GM19240 (cell line): ENCODE data around the gene DAB2.
"Not testable (repeated sequence)": the region's sequence is repeated elsewhere in the genome, so short reads cannot be mapped to it uniquely, and the experiment has no call there.

Experiments used
- DNase-seq: peaks from one replicate; pipeline ENCODE4 v3.0.0; 2011; ENCODE audit warnings: low spot score; ENCODE audit not compliant: insufficient read length

The DAB2 gene

GRCh38 chr5:39422728-39423285 is 2.0 kb downstream of the DAB2 start:
- DNase-seq, result no peak

- no peak for DNase-seq
These were observed 2.7 kb downstream of the DAB2 start for GRCh38 chr5:39422036-39422606.

- no peak for DNase-seq
These were observed 4.2 kb downstream of the DAB2 start for GRCh38 chr5:39420482-39421145.

- no peak for DNase-seq
These were observed 5.0 kb downstream of the DAB2 start for GRCh38 chr5:39419796-39420195.

- DNase-seq, result no peak
These were observed 6.8 kb downstream of the DAB2 start for GRCh38 chr5:39417979-39418378.

DNA sequence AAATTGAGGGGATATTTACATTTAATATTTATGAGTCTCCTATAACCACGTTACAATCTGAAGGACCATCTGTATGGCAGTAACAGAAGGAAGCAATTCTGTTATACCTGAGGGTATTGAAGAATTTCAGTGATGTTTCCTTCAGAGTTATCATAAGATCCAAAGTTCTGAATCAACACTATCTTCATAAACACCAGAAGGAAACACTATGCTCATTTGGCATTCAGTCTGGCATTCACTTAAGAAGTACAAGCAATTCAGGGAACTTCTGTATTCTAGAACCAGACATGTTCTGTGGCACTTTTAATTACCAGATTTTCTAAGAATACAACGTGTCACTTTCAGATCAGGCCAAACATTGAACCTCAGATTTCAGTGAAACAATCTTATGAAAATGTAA is 9.6 kb downstream of the DAB2 start:
- no peak for DNase-seq

DNA sequence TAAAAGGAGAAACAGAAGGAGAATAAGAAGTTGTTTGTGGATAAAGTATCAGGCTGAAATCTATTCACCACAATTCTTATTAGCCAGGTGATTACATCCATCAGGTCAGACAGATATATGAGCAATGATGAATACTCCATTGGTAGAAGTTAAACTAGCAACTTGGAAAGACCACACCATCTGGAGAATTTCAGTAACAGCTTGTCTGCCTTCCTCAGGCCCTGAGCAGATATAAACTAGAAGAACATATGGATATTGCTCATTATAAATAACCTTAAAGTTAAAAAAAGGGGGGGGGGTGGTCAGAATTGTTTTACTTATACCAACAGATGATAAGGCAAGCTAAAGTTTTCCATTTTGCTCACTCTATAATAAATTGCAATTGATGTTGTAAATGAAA is 10.4 kb downstream of the DAB2 start:
- no peak for DNase-seq

DNA sequence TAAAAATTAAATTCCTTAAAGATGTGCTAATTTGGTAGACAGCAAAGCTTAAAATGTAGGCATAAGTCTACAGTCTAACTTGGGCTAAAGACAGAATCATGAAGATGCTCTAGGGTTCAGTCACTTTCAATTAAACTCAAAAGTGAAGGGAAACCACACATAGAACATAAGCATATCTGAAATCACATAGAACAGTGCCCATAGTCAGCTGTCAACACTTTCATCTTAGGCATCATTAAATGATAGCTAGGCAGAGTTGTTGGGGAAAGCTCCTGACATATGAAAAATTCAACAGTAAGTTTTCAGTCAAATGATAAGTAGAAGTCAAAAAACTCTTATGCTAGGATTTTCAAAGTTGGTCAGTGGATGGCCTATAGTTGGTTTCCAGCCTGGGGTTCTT is 11.0 kb downstream of the DAB2 start:
- no peak for DNase-seq

DNA sequence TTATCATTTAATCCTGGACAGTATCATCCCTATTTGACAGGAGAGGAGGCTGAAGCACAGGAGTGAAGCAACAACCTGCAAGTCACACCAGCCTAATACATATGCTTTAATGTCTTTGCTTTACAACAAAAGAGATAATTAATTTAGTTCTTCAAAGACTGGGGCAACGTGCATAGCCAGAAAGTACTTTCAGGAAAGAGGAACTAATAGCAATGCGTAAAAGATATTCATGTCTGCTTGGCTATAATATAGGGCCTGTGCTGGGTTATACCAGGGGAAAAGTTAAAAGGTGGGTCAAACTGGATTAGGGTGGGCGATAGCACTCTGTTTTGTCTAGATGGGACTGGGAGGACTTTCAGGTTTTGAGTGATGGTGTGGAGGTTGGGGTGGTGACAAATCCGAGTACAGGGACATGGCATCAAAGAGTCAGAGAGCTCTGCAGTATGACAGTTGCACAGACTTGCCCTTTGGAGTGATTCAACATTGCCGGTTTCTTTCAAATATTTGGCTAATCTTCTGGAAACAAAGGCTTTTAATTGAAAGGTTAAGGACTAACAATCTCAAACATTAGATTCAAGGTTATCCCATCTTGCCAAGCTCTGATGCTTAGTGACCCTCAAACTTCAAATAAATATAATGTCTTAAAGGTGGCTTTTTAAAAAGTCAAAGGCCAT is 11.9 kb downstream of the DAB2 start:
- DNase-seq, result no peak

- no peak for DNase-seq
These were observed 12.8 kb downstream of the DAB2 start for GRCh38 chr5:39411985-39412384.

DNA sequence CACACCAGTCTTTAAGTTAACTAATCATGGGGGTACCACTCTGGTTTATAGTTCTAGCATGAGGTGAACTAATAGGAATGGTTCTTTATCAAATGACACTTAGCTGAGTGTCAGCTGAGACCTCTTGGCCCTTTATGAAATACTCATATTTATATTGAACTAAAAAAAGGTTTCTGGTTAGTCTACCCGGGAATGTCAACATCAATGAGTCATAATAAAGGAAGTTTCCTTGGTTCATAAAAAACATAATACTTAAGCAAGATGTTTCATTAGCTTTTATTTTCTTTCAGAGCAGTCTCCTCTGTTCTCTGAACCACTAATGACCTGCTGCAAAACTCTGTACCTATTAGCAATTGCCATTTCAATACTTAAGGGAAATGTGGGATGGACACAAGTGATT is 13.7 kb downstream of the DAB2 start:
- DNase-seq, result no peak

DNA sequence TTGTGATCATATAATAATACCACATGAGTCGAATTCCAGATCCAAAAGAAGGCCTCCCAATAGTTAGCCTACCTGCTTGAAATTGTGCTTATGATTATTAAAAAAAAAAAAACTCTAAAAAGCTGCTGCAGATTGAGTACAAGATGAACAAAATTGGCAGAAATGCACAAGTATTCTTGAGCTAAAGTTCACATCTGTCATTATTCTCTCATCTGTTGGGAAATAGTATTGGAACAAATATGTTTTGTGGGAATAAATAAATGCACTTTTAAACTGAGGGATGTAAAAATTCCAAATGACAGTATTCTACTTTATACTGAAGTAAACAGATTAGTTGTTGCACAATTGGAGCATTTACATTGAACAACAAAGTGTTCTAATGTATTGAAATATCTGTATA is 15.7 kb downstream of the DAB2 start:
- DNase-seq, result no peak

GRCh38 chr5:39405083-39405843 is 19.5 kb downstream of the DAB2 start:
- DNase-seq, result no peak

- not testable (repeated sequence) for DNase-seq
These were observed 21.0 kb downstream of the DAB2 start for GRCh38 chr5:39403761-39404160.

GRCh38 chr5:39402140-39402539 is 22.6 kb downstream of the DAB2 start:
- not testable (repeated sequence) for DNase-seq

DNA sequence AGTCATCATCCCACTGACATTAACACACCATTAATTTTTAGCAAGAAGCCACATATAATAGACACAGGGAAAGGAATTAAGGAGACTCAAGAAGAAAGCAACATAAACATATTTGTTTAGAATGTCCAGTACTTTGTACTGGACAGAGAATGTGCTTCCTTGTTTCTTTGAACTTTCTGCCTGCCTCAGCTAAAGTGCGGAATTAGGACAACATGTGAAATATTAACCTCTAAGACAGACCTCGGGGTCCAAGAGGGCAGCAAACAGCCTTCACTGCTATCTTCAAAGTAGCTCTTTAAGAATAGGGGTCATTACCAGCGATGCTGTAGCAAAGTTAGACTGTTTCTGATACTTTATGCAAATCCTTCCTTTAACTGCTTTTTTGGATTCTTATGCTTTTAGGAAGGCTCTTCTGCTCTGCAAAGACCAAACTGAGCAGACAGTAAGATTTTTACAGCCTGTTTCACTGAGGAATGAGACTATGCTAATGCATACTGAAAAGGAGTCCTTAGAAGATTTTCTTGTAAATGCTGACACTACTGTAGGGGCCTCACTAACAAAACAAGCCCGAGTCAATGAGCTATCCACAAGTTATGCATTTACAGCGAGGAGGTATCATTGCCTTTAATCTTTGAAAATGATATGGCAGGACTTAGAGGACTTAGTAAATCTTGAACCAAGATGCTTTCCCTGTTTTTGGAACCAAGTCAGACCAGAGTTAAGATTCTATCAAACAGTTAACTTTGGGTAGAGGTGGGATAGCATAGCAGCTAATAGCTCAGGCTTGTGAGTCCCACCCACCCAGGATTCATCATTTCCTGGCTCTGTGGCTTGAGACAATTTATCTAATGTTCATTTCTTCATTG is 23.8 kb downstream of the DAB2 start:
- no peak for DNase-seq

DNA sequence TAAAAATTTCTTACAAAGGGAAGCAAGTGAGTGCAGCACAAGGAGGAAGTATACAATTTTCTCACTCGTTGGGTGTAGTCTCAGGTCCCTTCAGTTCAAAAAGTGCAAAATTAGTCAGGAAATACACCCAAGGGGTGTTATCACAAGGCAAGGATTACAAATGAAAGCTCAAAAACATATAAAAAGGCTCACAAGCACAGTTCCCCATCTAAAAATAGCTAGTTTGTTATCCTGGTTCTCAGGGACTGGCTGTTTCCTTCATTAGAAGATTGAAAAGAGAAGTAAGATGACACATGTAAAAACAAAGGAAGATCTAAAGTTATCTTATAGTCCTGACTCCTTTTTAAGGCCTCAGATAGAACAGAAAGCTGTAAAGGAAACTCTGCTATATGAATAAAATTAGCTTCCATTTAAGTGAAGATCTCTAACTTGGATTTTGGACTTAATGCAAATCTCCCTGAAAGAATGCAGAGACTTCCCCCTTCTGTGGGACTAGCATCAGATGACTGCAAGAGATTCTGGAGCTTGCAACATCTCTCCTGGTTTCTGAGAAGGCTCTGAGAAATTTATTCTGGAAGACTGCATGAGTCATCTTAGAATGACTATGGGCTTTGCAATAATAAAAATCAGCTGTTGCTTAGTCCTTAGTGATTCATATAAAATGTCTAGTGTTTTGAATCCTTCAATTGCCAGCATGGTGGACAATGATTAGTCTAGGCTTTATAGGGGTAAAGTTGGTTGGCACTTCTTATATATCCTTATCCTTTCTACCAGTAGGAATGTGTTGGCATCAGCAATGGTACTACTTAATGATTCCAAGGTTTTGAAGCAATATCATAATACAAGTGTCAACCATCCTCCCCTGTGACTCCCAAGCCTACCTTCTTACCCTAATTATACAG is 25.4 kb downstream of the DAB2 start:
- DNase-seq, result no peak

DNA sequence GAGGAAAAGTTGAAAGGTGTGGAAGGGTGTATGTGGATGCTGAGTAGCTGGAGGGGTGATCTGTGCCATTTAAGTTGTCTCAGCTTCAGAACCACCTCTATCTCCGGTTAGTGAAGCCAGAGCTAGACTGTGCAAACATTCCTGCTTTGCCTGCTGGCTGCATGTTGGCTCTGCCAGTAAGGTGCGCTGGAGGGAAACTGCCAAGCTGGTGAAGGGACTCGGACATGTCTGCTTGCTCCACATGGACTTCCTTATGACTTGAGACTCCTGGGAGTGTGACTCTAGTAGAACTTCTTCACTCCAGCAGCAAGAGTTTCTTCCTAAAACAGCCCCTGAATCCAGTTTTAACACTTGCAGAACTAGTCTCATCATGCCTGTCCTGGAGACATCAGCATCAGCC is 27.9 kb downstream of the DAB2 start:
- no peak for DNase-seq

- DNase-seq, result no peak
These were observed 29.3 kb downstream of the DAB2 start for GRCh38 chr5:39395521-39395920.

DNA sequence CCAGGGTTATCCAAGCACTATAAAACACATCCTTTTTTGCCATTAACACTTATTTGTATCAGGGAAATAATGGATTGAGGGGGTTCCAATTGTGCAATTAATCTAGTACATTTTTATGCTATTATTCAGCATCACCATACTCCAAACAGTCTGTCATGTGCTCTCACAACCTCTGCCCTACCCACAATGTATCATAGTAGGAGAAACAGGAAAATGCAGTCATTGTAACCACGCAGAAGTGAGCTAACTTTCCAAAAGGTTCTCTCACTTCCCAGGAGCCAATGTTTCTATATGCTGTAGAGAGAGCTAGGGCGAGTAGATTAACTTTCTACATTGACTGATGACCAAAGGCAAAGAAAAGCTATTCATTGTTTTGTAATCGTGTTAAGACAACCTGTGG is 29.8 kb downstream of the DAB2 start:
- DNase-seq, result no peak
